DND-41 (cell line): ENCODE results near the gene DNAH14.

ENCODE experiments used
- ATAC-seq: fragments of 200-7000 bp; cut with Tn5 transposase; 3 replicates; pipeline ENCODE4 v1.9.1; 2021; ENCODE audit warnings: low read depth; ENCODE audit not compliant: insufficient read depth
- DNase-seq: peaks from one replicate; pipeline ENCODE4 v3.0.0-alpha.2; 2020
- H2AFZ ChIP-seq: 2 replicates; pipeline ENCODE4 v1.6.0; 2012; ENCODE audit warnings: low read depth, low read length
- H3K27ac ChIP-seq: 2 replicates; pipeline ENCODE4 v1.5.1; 2012; ENCODE audit warnings: low read length, inconsistent platforms
- H3K27me3 ChIP-seq: fragments of 200-600 bp; sonication (generic); 2 replicates; pipeline ENCODE4 v1.6.0; 2012; ENCODE audit warnings: low read length, mild to moderate bottlenecking, inconsistent platforms; ENCODE audit not compliant: insufficient read depth, poor library complexity
- H3K36me3 ChIP-seq: 2 replicates; pipeline ENCODE4 v1.5.1; 2012; ENCODE audit warnings: low read length, inconsistent platforms; ENCODE audit not compliant: insufficient read depth
- H3K4me1 ChIP-seq: 2 replicates; pipeline ENCODE4 v1.5.1; 2012; ENCODE audit warnings: mild to moderate bottlenecking, low read length; ENCODE audit not compliant: insufficient read depth
- H3K4me2 ChIP-seq: 2 replicates; pipeline ENCODE4 v1.6.0; 2012; ENCODE audit warnings: mild to moderate bottlenecking, moderate library complexity, low read length, inconsistent platforms; ENCODE audit not compliant: insufficient read depth
- H3K4me3 ChIP-seq, 2 experiments: fragments of 200-600 bp in 1 of 2; shearing (Covaris generic) in 1 of 2; 2 replicates each; pipeline ENCODE4 v1.5.1; 2012 to 2016; ENCODE audit warnings: inconsistent platforms in 2 of 2, low read length in 2 of 2, mild to moderate bottlenecking in 2 of 2, low read depth in 1 of 2, moderate library complexity in 1 of 2
- H3K79me2 ChIP-seq: 2 replicates; pipeline ENCODE4 v1.6.0; 2012; ENCODE audit warnings: low read length, inconsistent platforms; ENCODE audit not compliant: insufficient read depth
- H3K9ac ChIP-seq: 2 replicates; pipeline ENCODE4 v1.6.0; 2012; ENCODE audit warnings: low read depth, mild to moderate bottlenecking, inconsistent platforms, low read length, moderate library complexity
- H3K9me3 ChIP-seq: 2 replicates; pipeline ENCODE4 v1.5.1; 2012; ENCODE audit warnings: low read length, moderate library complexity, mild to moderate bottlenecking, inconsistent platforms; ENCODE audit not compliant: insufficient read depth, severe bottlenecking
- H4K20me1 ChIP-seq: 2 replicates; pipeline ENCODE4 v1.6.0; 2012; ENCODE audit warnings: low read length; ENCODE audit not compliant: insufficient read depth
- CTCF ChIP-seq: IDR thresholded peaks from 2 replicates; pipeline ENCODE4 v1.5.1; 2012; ENCODE audit warnings: borderline replicate concordance, low read length, moderate library complexity, mild to moderate bottlenecking; ENCODE audit not compliant: poor library complexity, severe bottlenecking; ENCODE audit errors: extremely low read depth
- EZH2 ChIP-seq: IDR thresholded peaks from 3 replicates; pipeline ENCODE4 v1.6.1; 2012; ENCODE audit warnings: borderline replicate concordance, low read depth, mild to moderate bottlenecking, moderate library complexity, low read length, inconsistent platforms; ENCODE audit not compliant: severe bottlenecking

DNAH14 gene

GRCh38 chr1:225389843-225390242 is 460.4 kb downstream of the DNAH14 start:
- H3K4me1 ChIP-seq: no peaks in the 10 kb centered on the region
- H3K9me3 ChIP-seq: no peaks in the 10 kb centered on the region
- H2AFZ ChIP-seq: no peak overlapping the region
- no peaks in the 10 kb centered on the region for H3K36me3 ChIP-seq
- H3K27ac ChIP-seq: no peak overlapping the region
- no peaks in the 10 kb centered on the region for H3K27me3 ChIP-seq
- DNase-seq: no peak
- H3K4me2 ChIP-seq: no peak overlapping the region
- TF ChIP-seq CTCF: no peak
- TF ChIP-seq EZH2: no peak
- no peak overlapping the region for H3K4me3 ChIP-seq
- H3K9ac ChIP-seq: no peak overlapping the region
- ATAC-seq: 0 out of 3 replicates have a peak, but pooled peaks have one; percentile 33
- H4K20me1 ChIP-seq: no peaks in the 10 kb centered on the region
- no peaks in the 10 kb centered on the region for H3K79me2 ChIP-seq

GRCh38 chr1:225396357-225396756 is 466.9 kb downstream of the DNAH14 start:
- Histone ChIP-seq H3K36me3 (peaks cover 40% of the 10 kb centered on the region), H3K9ac (no peak overlapping the region), H2AFZ (no peak overlapping the region), H3K4me2 (no peak overlapping the region), H3K4me1 (no peaks in the 10 kb centered on the region), H3K9me3 (no peaks in the 10 kb centered on the region), H4K20me1 (peaks cover 17% of the 10 kb centered on the region), H3K79me2 (peaks cover 8% of the 10 kb centered on the region; the same call in 1 of the 2 replicates), H3K4me3 (no peak overlapping the region), H3K27ac (no peak overlapping the region), H3K27me3 (no peaks in the 10 kb centered on the region)
- TF ChIP-seq CTCF: no peak
- TF ChIP-seq EZH2: no peak
- ATAC-seq: peak; percentile 41; the same call in 1 of the 3 replicates
- DNase-seq: no peak

GRCh38 chr1:225400968-225401367 is 471.5 kb downstream of the DNAH14 start:
- H3K27ac ChIP-seq: no peak overlapping the region
- peaks cover 16% of the 10 kb centered on the region; the same call in 1 of the 2 replicates for H3K79me2 ChIP-seq
- H4K20me1 ChIP-seq: peaks cover 24% of the 10 kb centered on the region
- H3K4me2 ChIP-seq: no peak overlapping the region
- no peaks in the 10 kb centered on the region for H3K9me3 ChIP-seq
- ATAC-seq (no peak), DNase-seq (no peak)
- H3K4me3 ChIP-seq: no peak overlapping the region
- H3K9ac ChIP-seq: no peak overlapping the region
- no peaks in the 10 kb centered on the region for H3K27me3 ChIP-seq
- H2AFZ ChIP-seq: no peak overlapping the region
- no peaks in the 10 kb centered on the region for H3K4me1 ChIP-seq
- TF ChIP-seq EZH2: no peak
- TF ChIP-seq CTCF: no peak
- peaks cover 79% of the 10 kb centered on the region for H3K36me3 ChIP-seq
